K562 (cell line): ENCODE data around the gene RHOB. TPM values are rescaled to one million over a fixed set of nuclear protein-coding genes. Genes with fewer than 3 reads are reported as not detected.
A peak's percentile ranks its signal among the peaks of the same experiment; 100 is the strongest.

Experiments used
- ARHGAP35 ChIP-seq: fragments of 450-650 bp; IDR thresholded peaks from 2 replicates; pipeline ENCODE4 v1.6.1; 2018; ENCODE audit not compliant: partially characterized antibody
- CREB1 ChIP-seq, 2 experiments: sonication (generic) in 1 of 2; formaldehyde crosslinking in 1 of 2; IDR thresholded peaks; 2 replicates each; pipeline versions ENCODE4 v1.6.1 to v1.8.0; 2012 to 2022; ENCODE audit warnings: inconsistent platforms in 1 of 2, mild to moderate bottlenecking in 1 of 2, missing genetic modification reagents in 1 of 2, moderate library complexity in 1 of 2
- DNMT1 ChIP-seq: fragments of 450-650 bp; IDR thresholded peaks from 2 replicates; pipeline ENCODE4 v1.6.1; 2016; ENCODE audit warnings: antibody characterized with exemption, mild to moderate bottlenecking
- EGR1 ChIP-seq: fragments of 450-650 bp; conservative IDR thresholded peaks from 2 replicates; pipeline ENCODE4 v1.6.1; 2017; ENCODE audit warnings: mild to moderate bottlenecking
- EP400 ChIP-seq: fragments of 450-650 bp; IDR thresholded peaks from 2 replicates; pipeline ENCODE4 v1.6.1; 2017; ENCODE audit warnings: antibody characterized with exemption, mild to moderate bottlenecking, moderate library complexity
- POLR2G ChIP-seq: fragments of 200-400 bp; formaldehyde crosslinking; IDR thresholded peaks from 2 replicates; pipeline ENCODE4 v1.6.1; 2017; ENCODE audit warnings: low read depth, mild to moderate bottlenecking, antibody characterized with exemption, low read length, moderate library complexity
- PRPF4 ChIP-seq: fragments of 200-400 bp; formaldehyde crosslinking; IDR thresholded peaks from one replicate; pipeline ENCODE4 v1.6.1; 2017; ENCODE audit warnings: low read length, low read depth, mild to moderate bottlenecking; ENCODE audit not compliant: insufficient read depth, poor library complexity, severe bottlenecking
- PURB ChIP-seq: sonication (generic); formaldehyde crosslinking; IDR thresholded peaks from 2 replicates; pipeline ENCODE4 v1.9.0; 2021; ENCODE audit warnings: low read depth, mild to moderate bottlenecking, missing genetic modification reagents
- RAD21 ChIP-seq, 2 experiments: fragments of 250-450 bp in 1 of 2; fragments of 450-650 bp in 1 of 2; sonication (Bioruptor Pico) in 1 of 2; formaldehyde crosslinking in 1 of 2; IDR thresholded peaks in 1 of 2; conservative IDR thresholded peaks in 1 of 2; 2 replicates each; pipeline versions ENCODE4 v1.4.0 to v1.8.0; 2020 to 2022; ENCODE audit warnings: mild to moderate bottlenecking in 2 of 2, moderate library complexity in 1 of 2
- SMAD3 ChIP-seq: fragments of 450-650 bp; formaldehyde crosslinking; conservative IDR thresholded peaks from 2 replicates; pipeline ENCODE4 v1.4.0; 2020; ENCODE audit warnings: mild to moderate bottlenecking
- SRF ChIP-seq, 2 experiments: fragments of 250-450, 450-650 bp in 1 of 2; sonication (Bioruptor Pico) in 1 of 2; sonication (generic) in 1 of 2; formaldehyde crosslinking; IDR thresholded peaks; 2 replicates each; pipeline versions ENCODE4 v1.5.0 to v1.5.1; 2020 to 2022; ENCODE audit warnings: mild to moderate bottlenecking in 1 of 2, missing genetic modification reagents in 1 of 2
- STAG1 ChIP-seq: sonication (generic); formaldehyde crosslinking; IDR thresholded peaks from 2 replicates; pipeline ENCODE4 v1.5.0; 2020; ENCODE audit warnings: missing genetic modification reagents, borderline replicate concordance
- XRCC5 ChIP-seq: fragments of 200-400 bp; formaldehyde crosslinking; IDR thresholded peaks from 2 replicates; pipeline ENCODE4 v1.6.1; 2017; ENCODE audit warnings: low read depth, mild to moderate bottlenecking, low read length
- ZBTB7A ChIP-seq: IDR thresholded peaks from 2 replicates; pipeline ENCODE4 v1.6.1; 2011; ENCODE audit warnings: low read depth, mild to moderate bottlenecking, low read length, moderate library complexity, borderline replicate concordance; ENCODE audit not compliant: control insufficient read depth
- ZFP30 ChIP-seq: fragments of 250-450 bp; sonication (Bioruptor Pico); IDR thresholded peaks from 2 replicates; pipeline ENCODE4 v1.8.0; 2022; ENCODE audit warnings: moderate library complexity, mild to moderate bottlenecking, inconsistent platforms, borderline replicate concordance
- ZNF354B ChIP-seq: fragments of 250-450 bp; sonication (Bioruptor Pico); IDR thresholded peaks from 2 replicates; pipeline ENCODE4 v1.4.0; 2020
- ZNF41 ChIP-seq: fragments of 250-450 bp; sonication (Bioruptor Pico); conservative IDR thresholded peaks from 2 replicates; pipeline ENCODE4 v1.4.0; 2020; ENCODE audit warnings: mild to moderate bottlenecking
- polyA plus RNA-seq, 8 experiments: library from polyadenylated mRNA; depleted of rRNA in 4 of 8; stranded (reverse) in 5 of 8; unstranded in 3 of 8; fragments of >200 nt; fragmentation: Nextera tagmentation in 2 of 8; fragmentation: Illumina TruSeq in 1 of 8; extraction: Ambion mirVana in 2 of 8; extraction: Trizol in 1 of 8; gene quantifications; 2 replicates each; pipeline versions ENCODE4 v1.2.1 to v1.2.3, GENCODE V29; 2011 to 2014; ENCODE audit warnings: inconsistent platforms in 1 of 8, missing spikeins in 1 of 8
- total RNA-seq, 7 experiments: library from RNA; depleted of rRNA in 6 of 7; stranded (reverse); fragments of >200 nt in 6 of 7; fragmentation: Illumina TruSeq in 2 of 7; extraction: Trizol in 2 of 7; gene quantifications; 2 replicates each; pipeline versions ENCODE4 v1.2.1 to v1.2.3, GENCODE V29; 2011 to 2021; ENCODE audit warnings: low replicate concordance in 1 of 7
- TF ChIP-seq, protein P1 (sequence below): sonication (generic); formaldehyde crosslinking; IDR thresholded peaks from 2 replicates; pipeline ENCODE4 v1.8.1; 2023; ENCODE audit warnings: mild to moderate bottlenecking, missing genetic modification reagents
- TF ChIP-seq, protein P2 (sequence below), 2 experiments: IDR thresholded peaks in 1 of 2; conservative IDR thresholded peaks in 1 of 2; 2 replicates each; pipeline ENCODE4 v1.6.1; 2016; ENCODE audit warnings: low read depth in 2 of 2, mild to moderate bottlenecking in 1 of 2, missing compliant biosample characterization in 1 of 2, missing genetic modification characterization in 1 of 2, moderate library complexity in 1 of 2
- TF ChIP-seq, protein P3 (sequence below): fragments of 250-450 bp; sonication (Bioruptor Pico); IDR thresholded peaks from 2 replicates; pipeline ENCODE4 v1.9.0; 2021; ENCODE audit warnings: mild to moderate bottlenecking, inconsistent platforms

The RHOB gene
- total and polyA plus RNA-seq, 9 of the 15 experiments (the other 6 are each of a cell fraction or from before 2014, with no cell fraction given): 0.07 to 4.8 (median 1.1) TPM

DNA sequence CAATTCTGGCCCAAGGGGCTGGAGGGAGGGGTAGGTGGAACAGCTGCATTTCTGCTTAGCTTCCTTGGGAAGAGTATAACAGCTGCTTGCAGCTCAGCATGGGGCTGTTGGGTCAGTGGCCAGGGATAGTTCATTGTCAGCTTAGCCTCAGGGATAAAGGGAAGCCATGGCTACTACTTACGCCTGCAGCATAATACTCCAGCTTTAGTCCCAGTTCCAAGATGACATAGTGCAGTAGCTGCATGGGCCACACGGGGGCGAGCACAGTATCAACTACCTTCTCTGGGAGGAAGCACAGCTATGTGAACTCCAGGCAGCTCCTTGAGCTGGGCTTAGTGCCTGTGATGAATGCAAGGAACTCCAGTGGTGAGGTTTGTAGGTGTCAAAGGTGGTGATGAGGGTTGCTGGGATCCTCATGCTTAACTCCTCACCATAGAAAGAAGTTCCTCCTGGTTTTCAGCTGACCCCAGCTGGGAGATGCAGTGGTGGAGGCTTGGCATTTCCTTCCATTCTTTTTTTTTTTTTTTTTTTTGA lies 35.4 kb upstream of the RHOB start (continued):
- TF ChIP-seq, protein P1, sequence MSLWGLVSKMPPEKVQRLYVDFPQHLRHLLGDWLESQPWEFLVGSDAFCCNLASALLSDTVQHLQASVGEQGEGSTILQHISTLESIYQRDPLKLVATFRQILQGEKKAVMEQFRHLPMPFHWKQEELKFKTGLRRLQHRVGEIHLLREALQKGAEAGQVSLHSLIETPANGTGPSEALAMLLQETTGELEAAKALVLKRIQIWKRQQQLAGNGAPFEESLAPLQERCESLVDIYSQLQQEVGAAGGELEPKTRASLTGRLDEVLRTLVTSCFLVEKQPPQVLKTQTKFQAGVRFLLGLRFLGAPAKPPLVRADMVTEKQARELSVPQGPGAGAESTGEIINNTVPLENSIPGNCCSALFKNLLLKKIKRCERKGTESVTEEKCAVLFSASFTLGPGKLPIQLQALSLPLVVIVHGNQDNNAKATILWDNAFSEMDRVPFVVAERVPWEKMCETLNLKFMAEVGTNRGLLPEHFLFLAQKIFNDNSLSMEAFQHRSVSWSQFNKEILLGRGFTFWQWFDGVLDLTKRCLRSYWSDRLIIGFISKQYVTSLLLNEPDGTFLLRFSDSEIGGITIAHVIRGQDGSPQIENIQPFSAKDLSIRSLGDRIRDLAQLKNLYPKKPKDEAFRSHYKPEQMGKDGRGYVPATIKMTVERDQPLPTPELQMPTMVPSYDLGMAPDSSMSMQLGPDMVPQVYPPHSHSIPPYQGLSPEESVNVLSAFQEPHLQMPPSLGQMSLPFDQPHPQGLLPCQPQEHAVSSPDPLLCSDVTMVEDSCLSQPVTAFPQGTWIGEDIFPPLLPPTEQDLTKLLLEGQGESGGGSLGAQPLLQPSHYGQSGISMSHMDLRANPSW (CRISPR knock-in tag): no peak
- TF ChIP-seq EP400 (no peak), STAG1 (peak; percentile 22; the same call in 1 of the 2 replicates), ARHGAP35 (no peak), PURB (CRISPR knock-in tag) (no peak), ZBTB7A (no peak), ZNF41 (no peak), EGR1 (no peak), SRF (CRISPR knock-in tag; IDR thresholded peaks at IDR 0.05) (peak in 1 of 2 experiments; percentile 37; a peak in 1 of 4 replicates), ZNF354B (no peak), CREB1 (IDR thresholded peaks at IDR 0.05) (no peak), CREB1 (CRISPR knock-in tag; IDR thresholded peaks at IDR 0.05) (no peak), SMAD3 (CRISPR knock-in tag) (no peak), POLR2G (no peak), XRCC5 (0 out of 2 replicates have a peak, but pooled peaks have one; percentile 36), ZFP30 (CRISPR knock-in tag) (no peak), PRPF4 (no peak), DNMT1 (no peak), RAD21 (CRISPR knock-in tag; conservative IDR thresholded peaks at IDR 0.05 in 1 of 2, IDR thresholded peaks at IDR 0.05 in 1 of 2) (peak; percentile 45 to 82; a peak in 3 of 4 replicates)
- TF ChIP-seq, protein P2, sequence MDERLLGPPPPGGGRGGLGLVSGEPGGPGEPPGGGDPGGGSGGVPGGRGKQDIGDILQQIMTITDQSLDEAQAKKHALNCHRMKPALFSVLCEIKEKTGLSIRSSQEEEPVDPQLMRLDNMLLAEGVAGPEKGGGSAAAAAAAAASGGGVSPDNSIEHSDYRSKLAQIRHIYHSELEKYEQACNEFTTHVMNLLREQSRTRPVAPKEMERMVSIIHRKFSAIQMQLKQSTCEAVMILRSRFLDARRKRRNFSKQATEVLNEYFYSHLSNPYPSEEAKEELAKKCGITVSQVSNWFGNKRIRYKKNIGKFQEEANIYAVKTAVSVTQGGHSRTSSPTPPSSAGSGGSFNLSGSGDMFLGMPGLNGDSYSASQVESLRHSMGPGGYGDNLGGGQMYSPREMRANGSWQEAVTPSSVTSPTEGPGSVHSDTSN (CRISPR knock-in tag; IDR thresholded peaks at IDR 0.05; ENCODE audit: low read depth): no peak
- TF ChIP-seq, protein P2 (tag; conservative IDR thresholded peaks at IDR 0.05; ENCODE audit: low read depth): no peak
- TF ChIP-seq, protein P3, sequence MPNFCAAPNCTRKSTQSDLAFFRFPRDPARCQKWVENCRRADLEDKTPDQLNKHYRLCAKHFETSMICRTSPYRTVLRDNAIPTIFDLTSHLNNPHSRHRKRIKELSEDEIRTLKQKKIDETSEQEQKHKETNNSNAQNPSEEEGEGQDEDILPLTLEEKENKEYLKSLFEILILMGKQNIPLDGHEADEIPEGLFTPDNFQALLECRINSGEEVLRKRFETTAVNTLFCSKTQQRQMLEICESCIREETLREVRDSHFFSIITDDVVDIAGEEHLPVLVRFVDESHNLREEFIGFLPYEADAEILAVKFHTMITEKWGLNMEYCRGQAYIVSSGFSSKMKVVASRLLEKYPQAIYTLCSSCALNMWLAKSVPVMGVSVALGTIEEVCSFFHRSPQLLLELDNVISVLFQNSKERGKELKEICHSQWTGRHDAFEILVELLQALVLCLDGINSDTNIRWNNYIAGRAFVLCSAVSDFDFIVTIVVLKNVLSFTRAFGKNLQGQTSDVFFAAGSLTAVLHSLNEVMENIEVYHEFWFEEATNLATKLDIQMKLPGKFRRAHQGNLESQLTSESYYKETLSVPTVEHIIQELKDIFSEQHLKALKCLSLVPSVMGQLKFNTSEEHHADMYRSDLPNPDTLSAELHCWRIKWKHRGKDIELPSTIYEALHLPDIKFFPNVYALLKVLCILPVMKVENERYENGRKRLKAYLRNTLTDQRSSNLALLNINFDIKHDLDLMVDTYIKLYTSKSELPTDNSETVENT: no peak
